HG03342 (cell line): ENCODE results near the gene PRSS56.

Experiments
- ATAC-seq: cut with Tn5 transposase; IDR thresholded peaks from one replicate; pipeline ENCODE4 v1.9.1; 2021; ENCODE audit warnings: mild to moderate bottlenecking, moderate library complexity; ENCODE audit not compliant: unreplicated experiment

The PRSS56 gene

GRCh38 chr2:232501794-232502390 lies 18.3 kb upstream of the PRSS56 start:
- ATAC-seq = no peak

- ATAC-seq = no peak
These were observed 17.7 kb upstream of the PRSS56 start for GRCh38 chr2:232502511-232502910.

GRCh38 chr2:232502911-232503808 lies 17.0 kb upstream of the PRSS56 start:
- no peak for ATAC-seq

GRCh38 chr2:232503809-232504323 lies 16.3 kb upstream of the PRSS56 start:
- no peak for ATAC-seq

- no peak for ATAC-seq
These were observed 15.8 kb upstream of the PRSS56 start for GRCh38 chr2:232504438-232504837.

GRCh38 chr2:232505856-232506255 lies 14.3 kb upstream of the PRSS56 start:
- ATAC-seq = no peak

- no peak for ATAC-seq
These were observed 13.5 kb upstream of the PRSS56 start for GRCh38 chr2:232506709-232507108.

GRCh38 chr2:232508251-232508650 lies 11.9 kb upstream of the PRSS56 start:
- no peak for ATAC-seq

- ATAC-seq = no peak
These were observed 8.8 kb upstream of the PRSS56 start for GRCh38 chr2:232511336-232511890.

- ATAC-seq = no peak
These were observed 7.6 kb upstream of the PRSS56 start for GRCh38 chr2:232512602-232513001.

- ATAC-seq = no peak
These were observed 6.8 kb upstream of the PRSS56 start for GRCh38 chr2:232513353-232513752.

GRCh38 chr2:232515639-232516038 lies 4.5 kb upstream of the PRSS56 start:
- no peak for ATAC-seq

GRCh38 chr2:232516551-232516950 lies 3.6 kb upstream of the PRSS56 start:
- ATAC-seq = no peak

- no peak for ATAC-seq
These were observed 1.3 kb upstream of the PRSS56 start for GRCh38 chr2:232518844-232519243.

- ATAC-seq = no peak
These were observed 301 bp downstream of the PRSS56 start for GRCh38 chr2:232520489-232520888.

- ATAC-seq = no peak
These were observed 910 bp downstream of the PRSS56 start for GRCh38 chr2:232521098-232521497.

- ATAC-seq = no peak
These were observed 1.9 kb downstream of the PRSS56 start for GRCh38 chr2:232521959-232522622.

GRCh38 chr2:232522623-232523401 lies 2.6 kb downstream of the PRSS56 start:
- no peak for ATAC-seq

- no peak for ATAC-seq
These were observed 3.2 kb downstream of the PRSS56 start for GRCh38 chr2:232523402-232523681.

GRCh38 chr2:232523682-232524597 lies 3.8 kb downstream of the PRSS56 start:
- ATAC-seq = no peak
